HepG2 (cell line): ENCODE results near the gene USP32. TPM values are rescaled to one million over a fixed set of nuclear protein-coding genes. Genes with fewer than 3 reads are reported as not detected.
A peak's percentile ranks its signal among the peaks of the same experiment; 100 is the strongest.

ENCODE experiments used
- CBX1 ChIP-seq: IDR thresholded peaks from one replicate; pipeline ENCODE4 v1.6.1; 2016; ENCODE audit warnings: antibody characterized with exemption, low read depth
- CHCHD3 ChIP-seq: sonication (generic); formaldehyde crosslinking; IDR thresholded peaks from 2 replicates; pipeline ENCODE4 v1.8.0; 2022; ENCODE audit warnings: mild to moderate bottlenecking, missing genetic modification reagents, moderate library complexity
- EHMT2 ChIP-seq: fragments of 200-600 bp; sonication (generic); IDR thresholded peaks from 2 replicates; pipeline ENCODE4 v1.7.0; 2017; ENCODE audit warnings: antibody characterized with exemption, low read depth, low read length, borderline replicate concordance
- HOXD1 ChIP-seq: sonication (generic); formaldehyde crosslinking; IDR thresholded peaks from 2 replicates; pipeline ENCODE4 v1.5.0; 2020; ENCODE audit warnings: missing genetic modification reagents
- IRX3 ChIP-seq: sonication (generic); formaldehyde crosslinking; IDR thresholded peaks from 2 replicates; pipeline ENCODE4 v1.8.1; 2023; ENCODE audit warnings: mild to moderate bottlenecking, low read depth, missing genetic modification reagents, borderline replicate concordance
- NFAT5 ChIP-seq: sonication (generic); formaldehyde crosslinking; IDR thresholded peaks from 2 replicates; pipeline ENCODE4 v1.4.0; 2020; ENCODE audit warnings: missing genetic modification reagents
- PCBP1 ChIP-seq: fragments of 200-400 bp; formaldehyde crosslinking; IDR thresholded peaks from 2 replicates; pipeline ENCODE4 v1.6.1; 2017; ENCODE audit warnings: mild to moderate bottlenecking, low read depth, low read length, borderline replicate concordance
- PITX1 ChIP-seq: sonication (generic); formaldehyde crosslinking; IDR thresholded peaks from 2 replicates; pipeline ENCODE4 v1.5.1; 2020; ENCODE audit warnings: mild to moderate bottlenecking, missing genetic modification reagents
- RAD21 ChIP-seq: fragments of 450-650 bp; formaldehyde crosslinking; IDR thresholded peaks from 2 replicates; pipeline ENCODE4 v1.5.0; 2020; ENCODE audit warnings: mild to moderate bottlenecking
- ZBTB4 ChIP-seq: sonication (generic); formaldehyde crosslinking; IDR thresholded peaks from 2 replicates; pipeline ENCODE4 v1.4.0; 2020; ENCODE audit warnings: missing genetic modification reagents, mild to moderate bottlenecking, borderline replicate concordance
- ZNF407 ChIP-seq: sonication (generic); formaldehyde crosslinking; IDR thresholded peaks from one replicate; pipeline ENCODE4 v1.5.1; 2020; ENCODE audit warnings: mild to moderate bottlenecking, missing genetic modification reagents; ENCODE audit errors: not compliant biosample characterization
- ZNF496 ChIP-seq: sonication (generic); formaldehyde crosslinking; IDR thresholded peaks from 2 replicates; pipeline ENCODE4 v1.8.1; 2023; ENCODE audit warnings: mild to moderate bottlenecking, moderate library complexity, missing genetic modification reagents; ENCODE audit not compliant: insufficient replicate concordance
- polyA plus RNA-seq, 8 experiments: library from polyadenylated mRNA; depleted of rRNA in 3 of 8; stranded (reverse) in 7 of 8; unstranded in 1 of 8; fragments of >200 nt; fragmentation: Illumina TruSeq in 4 of 8; extraction: Trizol in 4 of 8; gene quantifications; 2 replicates each; pipeline versions ENCODE4 v1.2.1 to v1.2.3, GENCODE V29; 2011 to 2016; ENCODE audit warnings: low read depth in 4 of 8, missing spikeins in 1 of 8, mixed read lengths in 1 of 8; ENCODE audit not compliant: insufficient read depth in 1 of 8
- total RNA-seq, 5 experiments: library from RNA; depleted of rRNA; stranded (reverse); fragments of >200 nt; fragmentation: Illumina TruSeq; extraction: Trizol; gene quantifications; 2 replicates each; pipeline ENCODE4 v1.2.3, GENCODE V29; 2016; ENCODE audit warnings: low read depth in 1 of 5

The USP32 gene
- total and polyA plus RNA-seq, 2 of the 13 experiments (the other 11 are each of a cell fraction or from before 2014, with no cell fraction given) = 24.9 to 39.9 TPM

- TF ChIP-seq NFAT5 (no peak), IRX3 (CRISPR knock-in tag) (no peak), HOXD1 (CRISPR knock-in tag) (no peak), CBX1 (no peak), ZNF407 (no peak), RAD21 (CRISPR knock-in tag) (peak; percentile 34; the same call in 1 of the 2 replicates), ZNF496 (CRISPR knock-in tag) (no peak), PITX1 (no peak), ZBTB4 (CRISPR knock-in tag) (no peak), PCBP1 (no peak), EHMT2 (no peak), CHCHD3 (CRISPR knock-in tag) (no peak)
Measured at GRCh38 chr17:60163108-60163784, 228.7 kb downstream of the USP32 start (continued).
